Activated CD4-positive, alpha-beta memory T cell treated with anti-CD3 and anti-CD28 coated beads for 36 hours (primary cell): ENCODE measurements around the gene PCDH9. TPM values are rescaled to one million over a fixed set of nuclear protein-coding genes. Genes with fewer than 3 reads are reported as not detected.

Source experiments
- CTCF ChIA-PET: fragments of 350-600 bp; sonication (Branson Sonifier 250); formaldehyde crosslinking; loops from one replicate; lab custom pipeline; 2021; ENCODE audit warnings: antibody characterized with exemption, inconsistent platforms; lab: Charles Lee
- POLR2A ChIA-PET: fragments of 350-600 bp; sonication (Branson Sonifier 250); formaldehyde crosslinking; loops from one replicate; lab custom pipeline; 2021; ENCODE audit warnings: antibody characterized with exemption; lab: Charles Lee
- DNase-seq: peaks from one replicate; pipeline ENCODE4 v3.0.0-alpha.2; 2020
- H3K27ac Mint-ChIP-seq: one replicate; pipeline ENCODE4 v1.8.0; 2021; ENCODE audit warnings: mixed read lengths
- H3K27me3 Mint-ChIP-seq: one replicate; pipeline ENCODE4 v1.8.0; 2021; ENCODE audit warnings: mixed read lengths
- H3K36me3 Mint-ChIP-seq: one replicate; pipeline ENCODE4 v1.8.0; 2021; ENCODE audit warnings: mixed read lengths
- H3K4me1 Mint-ChIP-seq: one replicate; pipeline ENCODE4 v1.8.0; 2021; ENCODE audit warnings: low read depth, mixed read lengths
- H3K4me3 Mint-ChIP-seq: one replicate; pipeline ENCODE4 v1.8.0; 2021; ENCODE audit warnings: mild to moderate bottlenecking, mixed read lengths
- H3K9me3 Mint-ChIP-seq: one replicate; pipeline ENCODE4 v1.8.0; 2021; ENCODE audit warnings: mixed read lengths
- intact Hi-C: fragments of 100-400 bp; cut with micrococcal nuclease; formaldehyde crosslinking; loops from one replicate; pipeline ENCODE4 v1.15.1; 2023
- total RNA-seq, 2 experiments: library from RNA; stranded (reverse); gene quantifications; one replicate each; pipeline ENCODE4 v1.2.3, GENCODE V29; 2021

Gene PCDH9
- total RNA-seq, 2 experiments from 2014 or later = under 0.01 to 0.02 TPM

- POLR2A ChIA-PET = no interaction called here
- H3K4me1 Mint-ChIP-seq = no peaks in the 10 kb centered on the region
- DNase-seq = no peak
- H3K27me3 Mint-ChIP-seq = no peaks in the 10 kb centered on the region
- intact Hi-C loops = no loop called here
- no peaks in the 10 kb centered on the region for H3K9me3 Mint-ChIP-seq
- H3K4me3 Mint-ChIP-seq = no peak overlapping the region
- H3K36me3 Mint-ChIP-seq = no peaks in the 10 kb centered on the region
- H3K27ac Mint-ChIP-seq = no peak overlapping the region
- CTCF ChIA-PET = no interaction called here
These were observed 238.0 kb downstream of the PCDH9 start for GRCh38 chr13:66992183-66992582.

- peaks cover 3% of the 10 kb centered on the region for H3K9me3 Mint-ChIP-seq
- H3K36me3 Mint-ChIP-seq = no peaks in the 10 kb centered on the region
- H3K4me3 Mint-ChIP-seq = no peak overlapping the region
- POLR2A ChIA-PET = no interaction called here
- CTCF ChIA-PET = no interaction called here
- no peaks in the 10 kb centered on the region for H3K4me1 Mint-ChIP-seq
- no peak for DNase-seq
- no peak overlapping the region for H3K27ac Mint-ChIP-seq
- H3K27me3 Mint-ChIP-seq = no peaks in the 10 kb centered on the region
- intact Hi-C loops = no loop called here
These were observed 245.9 kb downstream of the PCDH9 start for GRCh38 chr13:66984241-66984640.

- DNase-seq = no peak
- no peak overlapping the region for H3K27ac Mint-ChIP-seq
- ChIA-PET POLR2A (no interaction called here), CTCF (no interaction called here)
- no peak overlapping the region for H3K4me3 Mint-ChIP-seq
- H3K9me3 Mint-ChIP-seq = peaks cover 3% of the 10 kb centered on the region
- H3K4me1 Mint-ChIP-seq = no peaks in the 10 kb centered on the region
- no peaks in the 10 kb centered on the region for H3K27me3 Mint-ChIP-seq
- H3K36me3 Mint-ChIP-seq = no peaks in the 10 kb centered on the region
- intact Hi-C loops = no loop called here
These were observed 248.2 kb downstream of the PCDH9 start for GRCh38 chr13:66981912-66982311.

GRCh38 chr13:66977161-66977560 is 253.0 kb downstream of the PCDH9 start:
- CTCF ChIA-PET = no interaction called here
- Mint-ChIP-seq H3K4me3 (no peak overlapping the region), H3K27me3 (no peaks in the 10 kb centered on the region), H3K4me1 (no peaks in the 10 kb centered on the region), H3K36me3 (no peaks in the 10 kb centered on the region), H3K9me3 (no peaks in the 10 kb centered on the region), H3K27ac (no peak overlapping the region)
- intact Hi-C loops = no loop called here
- no peak for DNase-seq
- POLR2A ChIA-PET = no interaction called here

GRCh38 chr13:66974889-66975288 is 255.2 kb downstream of the PCDH9 start:
- Mint-ChIP-seq H3K9me3 (peaks cover 2% of the 10 kb centered on the region), H3K4me3 (no peak overlapping the region), H3K27ac (no peak overlapping the region), H3K4me1 (no peaks in the 10 kb centered on the region), H3K36me3 (no peaks in the 10 kb centered on the region), H3K27me3 (no peaks in the 10 kb centered on the region)
- CTCF ChIA-PET = no interaction called here
- intact Hi-C loops = no loop called here
- POLR2A ChIA-PET = no interaction called here
- DNase-seq = no peak

GRCh38 chr13:66974174-66974573 is 256.0 kb downstream of the PCDH9 start:
- Mint-ChIP-seq H3K9me3 (peaks cover 2% of the 10 kb centered on the region), H3K4me1 (no peaks in the 10 kb centered on the region), H3K27ac (no peak overlapping the region), H3K36me3 (no peaks in the 10 kb centered on the region), H3K27me3 (no peaks in the 10 kb centered on the region), H3K4me3 (no peak overlapping the region)
- DNase-seq = no peak
- ChIA-PET POLR2A (no interaction called here), CTCF (no interaction called here)
- intact Hi-C loops = no loop called here

GRCh38 chr13:66972659-66973058 is 257.5 kb downstream of the PCDH9 start:
- DNase-seq = no peak
- peaks cover 2% of the 10 kb centered on the region for H3K9me3 Mint-ChIP-seq
- POLR2A ChIA-PET = no interaction called here
- no peaks in the 10 kb centered on the region for H3K27me3 Mint-ChIP-seq
- H3K4me3 Mint-ChIP-seq = no peak overlapping the region
- no peaks in the 10 kb centered on the region for H3K36me3 Mint-ChIP-seq
- no peaks in the 10 kb centered on the region for H3K4me1 Mint-ChIP-seq
- CTCF ChIA-PET = no interaction called here
- no peak overlapping the region for H3K27ac Mint-ChIP-seq
- intact Hi-C loops = no loop called here

GRCh38 chr13:66971004-66971403 is 259.1 kb downstream of the PCDH9 start:
- CTCF ChIA-PET = no interaction called here
- no peaks in the 10 kb centered on the region for H3K36me3 Mint-ChIP-seq
- peaks cover 2% of the 10 kb centered on the region for H3K9me3 Mint-ChIP-seq
- intact Hi-C loops = no loop called here
- POLR2A ChIA-PET = no interaction called here
- no peaks in the 10 kb centered on the region for H3K27me3 Mint-ChIP-seq
- DNase-seq = no peak
- no peaks in the 10 kb centered on the region for H3K4me1 Mint-ChIP-seq
- H3K4me3 Mint-ChIP-seq = no peak overlapping the region
- H3K27ac Mint-ChIP-seq = no peak overlapping the region

GRCh38 chr13:66969291-66969690 is 260.8 kb downstream of the PCDH9 start:
- ChIA-PET CTCF (no interaction called here), POLR2A (no interaction called here)
- H3K4me3 Mint-ChIP-seq = no peak overlapping the region
- no peak overlapping the region for H3K27ac Mint-ChIP-seq
- H3K9me3 Mint-ChIP-seq = peaks cover 2% of the 10 kb centered on the region
- intact Hi-C loops = no loop called here
- no peak for DNase-seq
- H3K4me1 Mint-ChIP-seq = no peaks in the 10 kb centered on the region
- no peaks in the 10 kb centered on the region for H3K36me3 Mint-ChIP-seq
- H3K27me3 Mint-ChIP-seq = no peaks in the 10 kb centered on the region

- DNase-seq = no peak
- Mint-ChIP-seq H3K27ac (no peak overlapping the region), H3K4me3 (no peak overlapping the region), H3K4me1 (no peaks in the 10 kb centered on the region), H3K36me3 (no peaks in the 10 kb centered on the region), H3K27me3 (no peaks in the 10 kb centered on the region), H3K9me3 (peaks cover 2% of the 10 kb centered on the region)
- ChIA-PET POLR2A (no interaction called here), CTCF (no interaction called here)
- intact Hi-C loops = no loop called here
These were observed 262.1 kb downstream of the PCDH9 start for GRCh38 chr13:66967811-66968597.

- CTCF ChIA-PET = no interaction called here
- Mint-ChIP-seq H3K27me3 (no peaks in the 10 kb centered on the region), H3K4me1 (no peaks in the 10 kb centered on the region)
These were observed 265.0 kb downstream of the PCDH9 start for GRCh38 chr13:66965181-66965580.

GRCh38 chr13:66962953-66963352 is 267.2 kb downstream of the PCDH9 start:
- Mint-ChIP-seq H3K4me1 (no peaks in the 10 kb centered on the region), H3K36me3 (no peaks in the 10 kb centered on the region), H3K27me3 (no peaks in the 10 kb centered on the region), H3K4me3 (no peak overlapping the region), H3K9me3 (no peaks in the 10 kb centered on the region), H3K27ac (no peak overlapping the region)
- CTCF ChIA-PET = no interaction called here
- intact Hi-C loops = no loop called here
- POLR2A ChIA-PET = no interaction called here
- DNase-seq = no peak

More at GRCh38 chr13:66965181-66965580, 265.0 kb downstream of the PCDH9 start:
- Mint-ChIP-seq H3K27ac (no peak overlapping the region), H3K36me3 (no peaks in the 10 kb centered on the region), H3K9me3 (no peaks in the 10 kb centered on the region), H3K4me3 (no peak overlapping the region)
- POLR2A ChIA-PET = no interaction called here
- DNase-seq = no peak
- intact Hi-C loops = no loop called here

- Mint-ChIP-seq H3K4me1 (no peaks in the 10 kb centered on the region), H3K4me3 (no peak overlapping the region), H3K27ac (no peak overlapping the region), H3K36me3 (no peaks in the 10 kb centered on the region), H3K27me3 (no peaks in the 10 kb centered on the region), H3K9me3 (peaks cover 2% of the 10 kb centered on the region)
- POLR2A ChIA-PET = no interaction called here
- DNase-seq = no peak
- CTCF ChIA-PET = no interaction called here
- intact Hi-C loops = no loop called here
These were observed 271.5 kb downstream of the PCDH9 start for GRCh38 chr13:66958611-66959010.
